ENCODE measurements around the gene AK3.

The AK3 gene

DNA sequence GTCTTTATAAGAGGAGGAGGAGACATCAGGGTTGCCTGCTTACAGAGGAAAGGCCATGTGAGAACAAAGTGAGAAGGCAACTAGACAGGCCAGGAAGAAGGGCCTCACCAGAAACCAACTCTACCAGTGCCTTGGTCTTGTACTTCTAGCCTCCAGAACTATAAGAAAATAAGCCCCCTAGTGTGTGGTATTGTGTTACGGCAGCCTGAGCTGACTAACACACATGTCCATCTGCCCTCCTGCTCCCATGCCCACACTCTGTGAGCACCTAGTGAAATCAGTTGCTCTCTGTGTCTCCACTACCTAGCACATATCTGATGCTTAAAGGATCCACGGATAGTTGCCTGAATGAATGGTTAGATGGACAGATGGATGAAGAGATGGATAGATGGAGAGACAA is 6.9 kb downstream of the AK3 start:
- H3K4me1 ChIP-seq (ENCODE audit: control insufficient read depth, insufficient read depth, low read length): no peaks in the 10 kb centered on the region
- no peak overlapping the region for H3K4me3 ChIP-seq (ENCODE audit: insufficient read depth, low read depth, low read length)
- WGBS, 2 experiments: 100% methylated on average over 2 of the region's 2 CpGs
- H3K36me3 ChIP-seq (ENCODE audit: control insufficient read depth, insufficient read depth, low read length): no peaks in the 10 kb centered on the region
- H3K27me3 ChIP-seq (ENCODE audit: control insufficient read depth, insufficient read depth, low read length, poor library complexity, severe bottlenecking): no peaks in the 10 kb centered on the region
- H3K27ac ChIP-seq (ENCODE audit: insufficient read depth, low read depth, low read length, poor library complexity, severe bottlenecking): no peak overlapping the region
- H3K9me3 ChIP-seq (ENCODE audit: control insufficient read depth, low read length): no peaks in the 10 kb centered on the region

DNA sequence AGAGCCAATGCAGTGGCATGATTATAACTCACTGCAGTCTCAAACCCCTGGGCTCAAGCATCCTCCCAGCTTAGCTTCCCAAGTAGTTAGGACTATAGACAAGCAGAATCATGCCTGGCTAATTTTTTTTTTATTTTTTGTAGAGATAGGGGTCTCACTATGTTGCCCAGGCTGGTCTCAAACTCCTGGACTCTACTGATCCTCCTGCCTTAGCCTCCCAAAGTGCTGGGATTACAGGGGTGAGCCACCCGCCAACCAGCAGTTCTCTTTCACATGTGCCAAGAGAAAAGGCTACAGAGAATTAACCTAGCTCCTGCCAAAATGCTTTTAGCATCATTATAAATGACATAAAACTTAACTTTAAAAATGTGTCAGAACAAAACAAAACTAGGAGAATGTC is 8.1 kb downstream of the AK3 start:
- no peaks in the 10 kb centered on the region for H3K27me3 ChIP-seq (ENCODE audit: control insufficient read depth, insufficient read depth, low read length, poor library complexity, severe bottlenecking)
- no peaks in the 10 kb centered on the region for H3K9me3 ChIP-seq (ENCODE audit: control insufficient read depth, low read length)
- 86 to 94% methylated on average over 1 of the region's 1 CpG for WGBS, 2 experiments
- H3K4me1 ChIP-seq (ENCODE audit: control insufficient read depth, insufficient read depth, low read length): no peaks in the 10 kb centered on the region
- H3K4me3 ChIP-seq (ENCODE audit: insufficient read depth, low read depth, low read length): no peak overlapping the region
- no peak overlapping the region for H3K27ac ChIP-seq (ENCODE audit: insufficient read depth, low read depth, low read length, poor library complexity, severe bottlenecking)
- H3K36me3 ChIP-seq (ENCODE audit: control insufficient read depth, insufficient read depth, low read length): no peaks in the 10 kb centered on the region

DNA sequence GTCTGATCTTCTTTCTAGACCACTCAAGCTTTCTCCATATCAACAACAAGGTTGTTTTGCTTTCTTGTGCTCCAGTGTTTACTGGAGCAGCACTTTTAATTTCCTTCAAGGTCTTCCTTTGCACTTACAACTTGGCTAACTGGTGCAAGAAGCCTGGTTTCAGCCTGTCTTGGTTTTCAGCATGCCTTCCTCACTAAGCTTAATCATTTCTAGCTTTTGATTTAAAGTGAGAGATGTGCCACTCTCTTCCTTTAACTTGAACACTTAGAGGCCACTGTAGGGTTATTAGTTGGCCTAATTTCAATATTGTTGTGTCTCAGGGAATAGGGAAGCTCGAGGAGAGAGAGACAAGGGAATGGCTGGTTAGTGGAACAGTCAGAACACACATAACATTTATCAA is 13.4 kb downstream of the AK3 start:
- H3K9me3 ChIP-seq (ENCODE audit: control insufficient read depth, low read length): no peaks in the 10 kb centered on the region
- H3K27me3 ChIP-seq (ENCODE audit: control insufficient read depth, insufficient read depth, low read length, poor library complexity, severe bottlenecking): no peaks in the 10 kb centered on the region
- no peaks in the 10 kb centered on the region for H3K36me3 ChIP-seq (ENCODE audit: control insufficient read depth, insufficient read depth, low read length)
- H3K27ac ChIP-seq (ENCODE audit: insufficient read depth, low read depth, low read length, poor library complexity, severe bottlenecking): no peak overlapping the region
- H3K4me1 ChIP-seq (ENCODE audit: control insufficient read depth, insufficient read depth, low read length): no peaks in the 10 kb centered on the region
- no peak overlapping the region for H3K4me3 ChIP-seq (ENCODE audit: insufficient read depth, low read depth, low read length)
- 80% methylated on average over 1 of the region's 1 CpG; no CpG with 5 or more reads in 1 of the 2 experiments for WGBS, 2 experiments

DNA sequence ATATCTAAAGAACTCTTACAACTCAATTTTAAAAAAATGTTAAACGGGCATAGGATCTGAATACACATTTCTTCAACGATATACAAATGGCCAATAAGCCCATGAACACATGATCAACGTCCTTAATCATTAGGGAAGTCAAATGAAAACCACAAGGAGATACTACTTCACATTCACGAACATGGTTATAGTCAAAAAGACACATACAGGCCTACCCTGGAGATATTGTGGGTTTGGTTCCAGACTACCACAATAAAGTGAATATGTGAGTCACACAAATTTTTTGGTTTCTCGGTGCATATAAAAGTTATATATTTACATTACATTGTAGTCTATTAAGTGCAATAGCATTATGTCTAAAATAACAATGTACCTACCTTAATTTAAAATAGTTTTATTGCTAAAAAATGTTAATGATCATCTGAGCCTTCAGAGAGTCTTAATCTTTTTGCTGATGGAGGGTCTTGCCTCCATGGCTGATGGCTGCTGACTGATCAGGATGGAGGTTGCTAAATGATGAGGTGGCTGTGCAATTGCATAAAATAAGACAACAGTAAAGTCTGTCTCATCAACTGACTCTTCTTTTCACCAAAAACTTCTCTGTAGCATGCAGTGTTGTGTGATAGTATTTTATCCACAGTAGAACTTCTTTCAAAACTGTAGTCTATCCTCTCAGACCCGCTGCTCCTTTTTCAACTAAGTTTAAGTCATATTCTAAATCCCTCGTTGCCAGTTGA is 15.1 kb downstream of the AK3 start:
- WGBS, 2 experiments: 81 to 87% methylated on average over 6 of the region's 7 CpGs
- Histone ChIP-seq H3K9me3 (ENCODE audit: control insufficient read depth, low read length) (no peaks in the 10 kb centered on the region), H3K4me1 (ENCODE audit: control insufficient read depth, insufficient read depth, low read length) (no peaks in the 10 kb centered on the region), H3K27ac (ENCODE audit: insufficient read depth, low read depth, low read length, poor library complexity, severe bottlenecking) (no peak overlapping the region), H3K27me3 (ENCODE audit: control insufficient read depth, insufficient read depth, low read length, poor library complexity, severe bottlenecking) (no peaks in the 10 kb centered on the region), H3K4me3 (ENCODE audit: insufficient read depth, low read depth, low read length) (no peak overlapping the region), H3K36me3 (ENCODE audit: control insufficient read depth, insufficient read depth, low read length) (no peaks in the 10 kb centered on the region)

DNA sequence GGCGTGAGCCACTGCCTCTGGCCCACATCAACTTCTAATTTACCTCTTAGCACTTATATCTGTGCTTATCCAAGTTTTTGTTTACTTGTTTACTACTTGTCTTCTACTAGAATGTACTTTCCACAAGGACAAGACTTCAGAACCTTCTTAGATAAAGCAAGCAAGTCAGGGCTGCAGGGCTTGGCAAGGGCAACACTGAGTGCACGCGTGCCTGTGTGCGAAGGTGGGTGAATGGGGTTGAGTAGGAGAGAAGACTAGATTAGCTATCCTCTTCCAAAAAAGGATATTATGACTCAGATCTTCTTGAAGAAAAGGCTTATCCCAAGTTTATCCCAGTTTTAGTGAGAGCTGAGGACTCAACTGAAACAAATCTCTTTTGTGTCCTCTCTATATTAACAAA is 19.3 kb downstream of the AK3 start:
- WGBS, 2 experiments: 94 to 95% methylated on average over 4 of the region's 4 CpGs
- no peaks in the 10 kb centered on the region for H3K9me3 ChIP-seq (ENCODE audit: control insufficient read depth, low read length)
- no peak overlapping the region for H3K27ac ChIP-seq (ENCODE audit: insufficient read depth, low read depth, low read length, poor library complexity, severe bottlenecking)
- H3K36me3 ChIP-seq (ENCODE audit: control insufficient read depth, insufficient read depth, low read length): peaks cover 5% of the 10 kb centered on the region
- no peaks in the 10 kb centered on the region for H3K4me1 ChIP-seq (ENCODE audit: control insufficient read depth, insufficient read depth, low read length)
- no peaks in the 10 kb centered on the region for H3K27me3 ChIP-seq (ENCODE audit: control insufficient read depth, insufficient read depth, low read length, poor library complexity, severe bottlenecking)
- no peak overlapping the region for H3K4me3 ChIP-seq (ENCODE audit: insufficient read depth, low read depth, low read length)

DNA sequence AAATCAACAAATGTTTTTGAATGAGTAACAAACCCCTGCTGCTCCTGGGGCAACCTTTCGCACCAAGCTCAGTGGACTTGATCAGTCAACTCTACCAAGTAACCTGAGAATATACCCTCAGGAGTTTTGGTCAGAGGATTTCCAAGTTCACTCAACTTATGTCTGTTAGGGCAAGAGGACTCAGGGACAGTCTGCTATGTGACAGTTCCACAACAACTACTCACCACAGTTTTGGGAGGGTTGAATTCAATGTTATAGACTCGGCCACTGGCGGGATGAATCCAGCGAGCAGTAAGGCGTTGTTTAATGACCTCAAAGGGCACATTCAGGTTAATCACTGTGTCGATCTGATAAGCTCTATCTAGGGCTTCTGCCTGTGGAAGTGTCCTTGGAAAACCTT is 22.1 kb downstream of the AK3 start:
- H3K27ac ChIP-seq (ENCODE audit: insufficient read depth, low read depth, low read length, poor library complexity, severe bottlenecking): no peak overlapping the region
- peaks cover 5% of the 10 kb centered on the region for H3K36me3 ChIP-seq (ENCODE audit: control insufficient read depth, insufficient read depth, low read length)
- H3K4me1 ChIP-seq (ENCODE audit: control insufficient read depth, insufficient read depth, low read length): no peaks in the 10 kb centered on the region
- WGBS, 2 experiments: 97 to 99% methylated on average over 6 of the region's 6 CpGs
- H3K9me3 ChIP-seq (ENCODE audit: control insufficient read depth, low read length): no peaks in the 10 kb centered on the region
- H3K27me3 ChIP-seq (ENCODE audit: control insufficient read depth, insufficient read depth, low read length, poor library complexity, severe bottlenecking): no peaks in the 10 kb centered on the region
- H3K4me3 ChIP-seq (ENCODE audit: insufficient read depth, low read depth, low read length): no peak overlapping the region

DNA sequence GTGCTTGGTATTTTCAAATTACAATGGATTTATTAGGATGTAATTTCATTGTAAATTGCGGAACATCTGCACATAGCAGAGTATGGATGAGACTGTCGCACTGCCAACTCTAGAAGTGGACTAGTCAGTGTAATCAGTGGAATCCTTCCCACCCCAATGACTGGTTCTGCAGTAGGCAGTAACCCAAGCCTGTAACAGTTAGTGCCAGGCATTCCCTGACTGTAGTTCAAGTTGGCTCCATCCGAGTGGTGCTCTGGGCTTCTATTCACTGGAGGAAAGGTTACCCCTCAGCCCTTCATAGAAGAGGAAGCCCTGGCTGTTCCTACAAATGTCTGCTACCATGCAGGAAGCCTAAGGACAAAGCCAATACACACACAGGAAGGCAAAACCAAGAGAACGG is 23.2 kb downstream of the AK3 start:
- WGBS, 2 experiments: 94 to 95% methylated on average over 4 of the region's 4 CpGs
- no peak overlapping the region for H3K4me3 ChIP-seq (ENCODE audit: insufficient read depth, low read depth, low read length)
- H3K27ac ChIP-seq (ENCODE audit: insufficient read depth, low read depth, low read length, poor library complexity, severe bottlenecking): no peak overlapping the region
- peaks cover 5% of the 10 kb centered on the region for H3K36me3 ChIP-seq (ENCODE audit: control insufficient read depth, insufficient read depth, low read length)
- H3K4me1 ChIP-seq (ENCODE audit: control insufficient read depth, insufficient read depth, low read length): no peaks in the 10 kb centered on the region
- H3K9me3 ChIP-seq (ENCODE audit: control insufficient read depth, low read length): no peaks in the 10 kb centered on the region
- no peaks in the 10 kb centered on the region for H3K27me3 ChIP-seq (ENCODE audit: control insufficient read depth, insufficient read depth, low read length, poor library complexity, severe bottlenecking)

DNA sequence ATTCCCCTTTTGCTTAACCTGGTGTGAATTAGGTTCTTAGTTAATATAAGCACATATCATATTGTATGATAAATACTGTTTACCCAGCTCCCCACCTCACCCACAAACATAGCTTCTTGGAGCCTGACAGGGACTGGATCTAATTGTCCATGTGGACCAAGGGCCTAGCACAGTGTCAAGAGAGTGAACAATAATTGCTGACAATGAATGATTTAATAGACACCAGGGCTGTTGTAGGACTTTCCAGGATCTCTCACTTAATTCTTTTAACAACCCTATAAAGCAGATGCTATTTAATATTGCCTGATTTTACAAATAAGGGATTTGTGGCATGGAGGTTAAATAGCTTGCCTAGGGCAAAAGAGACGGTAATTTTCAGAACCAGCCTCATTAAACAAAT is 24.8 kb downstream of the AK3 start:
- H3K9me3 ChIP-seq (ENCODE audit: control insufficient read depth, low read length): no peaks in the 10 kb centered on the region
- H3K4me1 ChIP-seq (ENCODE audit: control insufficient read depth, insufficient read depth, low read length): no peaks in the 10 kb centered on the region
- H3K36me3 ChIP-seq (ENCODE audit: control insufficient read depth, insufficient read depth, low read length): peaks cover 5% of the 10 kb centered on the region
- 70 to 90% methylated on average over 1 of the region's 1 CpG for WGBS, 2 experiments
- H3K27me3 ChIP-seq (ENCODE audit: control insufficient read depth, insufficient read depth, low read length, poor library complexity, severe bottlenecking): no peaks in the 10 kb centered on the region
- H3K27ac ChIP-seq (ENCODE audit: insufficient read depth, low read depth, low read length, poor library complexity, severe bottlenecking): no peak overlapping the region
- H3K4me3 ChIP-seq (ENCODE audit: insufficient read depth, low read depth, low read length): no peak overlapping the region

DNA sequence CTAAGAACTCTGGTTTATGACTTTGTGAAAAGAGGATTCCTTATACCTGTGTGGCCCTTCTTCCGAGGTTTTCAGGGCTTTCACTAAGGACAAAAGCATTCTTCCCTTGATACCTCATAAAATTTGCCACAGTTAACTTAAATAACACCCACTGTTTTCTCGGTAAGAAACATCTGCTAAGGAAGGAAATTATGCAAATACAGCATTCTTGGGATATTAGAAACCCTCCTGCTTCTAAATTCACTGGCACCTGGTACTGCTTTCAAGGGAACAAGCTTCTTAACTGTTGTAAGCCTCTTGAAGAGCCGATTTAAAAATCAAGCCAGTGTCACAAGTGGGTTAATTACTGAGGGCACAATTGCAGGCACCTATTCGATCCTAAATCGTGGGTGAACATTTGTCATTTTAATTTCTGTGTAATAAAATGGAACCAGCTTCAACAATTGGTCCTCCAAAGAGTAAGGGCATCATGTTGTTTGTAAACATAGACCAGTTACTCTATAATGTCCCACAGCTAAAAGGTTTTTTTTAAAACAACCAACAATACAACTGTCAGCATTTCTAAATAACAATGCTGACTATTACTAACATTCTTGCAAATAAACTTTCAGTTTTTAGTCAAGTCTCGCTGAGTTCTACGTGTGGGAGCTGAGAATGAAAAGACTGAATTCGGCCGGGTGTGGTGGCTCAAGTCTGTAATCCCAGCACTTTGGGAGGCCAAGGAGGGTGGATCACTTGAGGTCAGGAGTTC is 26.6 kb downstream of the AK3 start:
- Histone ChIP-seq H3K9me3 (ENCODE audit: control insufficient read depth, low read length) (no peaks in the 10 kb centered on the region), H3K27ac (ENCODE audit: insufficient read depth, low read depth, low read length, poor library complexity, severe bottlenecking) (no peak overlapping the region), H3K36me3 (ENCODE audit: control insufficient read depth, insufficient read depth, low read length) (peaks cover 5% of the 10 kb centered on the region), H3K4me3 (ENCODE audit: insufficient read depth, low read depth, low read length) (no peak overlapping the region), H3K27me3 (ENCODE audit: control insufficient read depth, insufficient read depth, low read length, poor library complexity, severe bottlenecking) (no peaks in the 10 kb centered on the region), H3K4me1 (ENCODE audit: control insufficient read depth, insufficient read depth, low read length) (no peaks in the 10 kb centered on the region)
- whole genome bisulfite sequencing, 2 experiments: 90 to 93% methylated on average over 9 of the region's 9 CpGs

DNA sequence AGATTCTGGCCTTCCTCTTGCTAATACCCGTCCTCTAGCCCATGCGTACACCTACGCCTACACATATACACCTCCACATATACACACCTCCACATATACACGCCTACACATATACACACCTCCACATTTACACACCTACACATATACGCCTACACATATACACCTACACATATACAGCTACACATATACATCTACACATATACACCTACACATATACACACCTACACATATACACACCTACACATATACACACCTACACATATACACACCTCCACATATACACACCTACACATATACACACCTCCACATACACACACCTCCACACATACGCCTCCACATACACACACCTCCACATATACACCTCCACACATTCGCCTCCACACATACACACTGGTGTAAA is 27.2 kb downstream of the AK3 start:
- 77 to 80% methylated on average over 7 of the region's 7 CpGs for WGBS, 2 experiments
- Histone ChIP-seq H3K4me3 (ENCODE audit: insufficient read depth, low read depth, low read length) (no peak overlapping the region), H3K27ac (ENCODE audit: insufficient read depth, low read depth, low read length, poor library complexity, severe bottlenecking) (no peak overlapping the region), H3K36me3 (ENCODE audit: control insufficient read depth, insufficient read depth, low read length) (peaks cover 5% of the 10 kb centered on the region), H3K27me3 (ENCODE audit: control insufficient read depth, insufficient read depth, low read length, poor library complexity, severe bottlenecking) (no peaks in the 10 kb centered on the region), H3K9me3 (ENCODE audit: control insufficient read depth, low read length) (no peaks in the 10 kb centered on the region), H3K4me1 (ENCODE audit: control insufficient read depth, insufficient read depth, low read length) (no peaks in the 10 kb centered on the region)

All from ectodermal cell (in vitro differentiated cells).